GM23338 (cell line): ENCODE data around the gene UNK.

Experiments used
- CTCF ChIP-seq, 2 experiments: fragments of 200-600 bp in 1 of 2; sonication (generic) in 1 of 2; conservative IDR thresholded peaks; 2 replicates each; pipeline versions ENCODE4 v1.5.1 to v1.6.1; 2016 to 2017; ENCODE audit warnings: antibody characterized with exemption in 2 of 2, low read depth in 2 of 2, mild to moderate bottlenecking in 2 of 2, moderate library complexity in 1 of 2
- EZH2 ChIP-seq: fragments of 200-600 bp; sonication (generic); IDR thresholded peaks from one replicate; pipeline ENCODE4 v1.8.0; 2017; ENCODE audit warnings: antibody characterized with exemption, mild to moderate bottlenecking, low read depth; ENCODE audit not compliant: unreplicated experiment
- EZH2phosphoT487 ChIP-seq: fragments of 200-600 bp; sonication (generic); IDR thresholded peaks from one replicate; pipeline ENCODE4 v1.8.1; 2018; ENCODE audit warnings: antibody characterized with exemption; ENCODE audit not compliant: unreplicated experiment
- JUNB ChIP-seq: IDR thresholded peaks from one replicate; pipeline ENCODE4 v1.6.1; 2016; ENCODE audit warnings: antibody characterized with exemption; ENCODE audit not compliant: unreplicated experiment
- TF ChIP-seq, protein P1 (sequence below): IDR thresholded peaks from one replicate; pipeline ENCODE4 v1.6.1; 2018; ENCODE audit warnings: antibody characterized with exemption; ENCODE audit not compliant: unreplicated experiment

- TF ChIP-seq CTCF (conservative IDR thresholded peaks at IDR 0.05; ENCODE audit: low read depth in 2 of 2) (no peak), EZH2phosphoT487 (no peak), JUNB (no peak), EZH2 (no peak)
- TF ChIP-seq, protein P1, sequence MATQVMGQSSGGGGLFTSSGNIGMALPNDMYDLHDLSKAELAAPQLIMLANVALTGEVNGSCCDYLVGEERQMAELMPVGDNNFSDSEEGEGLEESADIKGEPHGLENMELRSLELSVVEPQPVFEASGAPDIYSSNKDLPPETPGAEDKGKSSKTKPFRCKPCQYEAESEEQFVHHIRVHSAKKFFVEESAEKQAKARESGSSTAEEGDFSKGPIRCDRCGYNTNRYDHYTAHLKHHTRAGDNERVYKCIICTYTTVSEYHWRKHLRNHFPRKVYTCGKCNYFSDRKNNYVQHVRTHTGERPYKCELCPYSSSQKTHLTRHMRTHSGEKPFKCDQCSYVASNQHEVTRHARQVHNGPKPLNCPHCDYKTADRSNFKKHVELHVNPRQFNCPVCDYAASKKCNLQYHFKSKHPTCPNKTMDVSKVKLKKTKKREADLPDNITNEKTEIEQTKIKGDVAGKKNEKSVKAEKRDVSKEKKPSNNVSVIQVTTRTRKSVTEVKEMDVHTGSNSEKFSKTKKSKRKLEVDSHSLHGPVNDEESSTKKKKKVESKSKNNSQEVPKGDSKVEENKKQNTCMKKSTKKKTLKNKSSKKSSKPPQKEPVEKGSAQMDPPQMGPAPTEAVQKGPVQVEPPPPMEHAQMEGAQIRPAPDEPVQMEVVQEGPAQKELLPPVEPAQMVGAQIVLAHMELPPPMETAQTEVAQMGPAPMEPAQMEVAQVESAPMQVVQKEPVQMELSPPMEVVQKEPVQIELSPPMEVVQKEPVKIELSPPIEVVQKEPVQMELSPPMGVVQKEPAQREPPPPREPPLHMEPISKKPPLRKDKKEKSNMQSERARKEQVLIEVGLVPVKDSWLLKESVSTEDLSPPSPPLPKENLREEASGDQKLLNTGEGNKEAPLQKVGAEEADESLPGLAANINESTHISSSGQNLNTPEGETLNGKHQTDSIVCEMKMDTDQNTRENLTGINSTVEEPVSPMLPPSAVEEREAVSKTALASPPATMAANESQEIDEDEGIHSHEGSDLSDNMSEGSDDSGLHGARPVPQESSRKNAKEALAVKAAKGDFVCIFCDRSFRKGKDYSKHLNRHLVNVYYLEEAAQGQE: no peak
These were observed 84.9 kb downstream of the UNK start for GRCh38 chr17:75869282-75870141.
